Spleen (tissue), 11 donors: ENCODE measurements around the gene PPM1H. TPM values are rescaled to one million over a fixed set of nuclear protein-coding genes. Genes with fewer than 3 reads are reported as not detected.

ENCODE experiments used
- DNase-seq: peaks from one replicate; pipeline ENCODE4 v3.0.0-alpha.2; 2020
- H3K27ac ChIP-seq, 8 donors: fragments of 200-600 bp; sonication (generic) in 7 of 8; 1 replicate in 4 of 8; 2 replicates in 4 of 8; pipeline versions ENCODE4 v1.5.0 to v1.8.0; 2016 to 2021; ENCODE audit warnings: inconsistent platforms in 4 of 8, mild to moderate bottlenecking in 4 of 8, moderate library complexity in 1 of 8
- H3K27me3 ChIP-seq, 7 donors: fragments of 200-600 bp; sonication (generic) in 6 of 7; replicated peaks in 1 of 7; 1 replicate in 4 of 7; 2 replicates in 3 of 7; pipeline versions ENCODE4 v1.5.0 to v1.8.0; 2016 to 2021; ENCODE audit warnings: inconsistent platforms in 3 of 7, mild to moderate bottlenecking in 1 of 7
- H3K36me3 ChIP-seq, 6 donors: fragments of 200-600 bp; sonication (generic) in 5 of 6; 1 replicate in 4 of 6; 2 replicates in 2 of 6; pipeline versions ENCODE4 v1.5.0 to v1.8.0; 2016 to 2021; ENCODE audit warnings: inconsistent platforms in 2 of 6
- H3K4me1 ChIP-seq, 6 donors: fragments of 200-600 bp; sonication (generic) in 5 of 6; 1 replicate in 3 of 6; 2 replicates in 3 of 6; pipeline versions ENCODE4 v1.5.0 to v1.8.0; 2016 to 2021; ENCODE audit warnings: inconsistent platforms in 3 of 6
- H3K4me3 ChIP-seq, 8 donors: fragments of 200-600 bp; sonication (generic) in 7 of 8; 1 replicate in 4 of 8; 2 replicates in 4 of 8; pipeline versions ENCODE4 v1.5.0 to v1.8.0; 2016 to 2021; ENCODE audit warnings: inconsistent platforms in 4 of 8, mild to moderate bottlenecking in 4 of 8, moderate library complexity in 2 of 8
- H3K9me3 ChIP-seq, 8 donors: fragments of 200-600 bp; sonication (generic) in 7 of 8; 1 replicate in 4 of 8; 2 replicates in 4 of 8; pipeline versions ENCODE4 v1.5.0 to v1.8.0; 2016 to 2021; ENCODE audit warnings: inconsistent platforms in 4 of 8
- POLR2A ChIP-seq, 3 donors: fragments of 450-650 bp; IDR thresholded peaks; one replicate each; pipeline ENCODE4 v1.5.1; 2017; ENCODE audit warnings: antibody characterized with exemption in 3 of 3, mild to moderate bottlenecking in 1 of 3
- POLR2AphosphoS5 ChIP-seq, 3 donors: sonication (generic); formaldehyde crosslinking; IDR thresholded peaks; one replicate each; pipeline ENCODE4 v1.5.1; 2017; ENCODE audit warnings: antibody characterized with exemption in 3 of 3
- WGBS, 5 donors: extraction: QIAGEN DNeasy Blood & Tissue Kit in 3 of 5; methylation state at CpG; one replicate each; pipeline versions ENCODE4 v1.1.5 to v1.1.7; 2013 to 2018; 5-methylcytosine and 5-hydroxymethylcytosine counted together
- intact Hi-C: fragments of 100-400 bp; cut with DNase I; formaldehyde crosslinking; loops from one replicate; pipeline ENCODE4 v1.15.0; 2023; ENCODE audit warnings: low total_unique reads
- polyA plus RNA-seq, 3 donors: library from polyadenylated mRNA; stranded (reverse); fragments of 200-250 nt; gene quantifications; one replicate each; pipeline ENCODE4 v1.2.1, GENCODE V29; 2013
- total RNA-seq, 7 donors: library from RNA; depleted of rRNA in 3 of 7; stranded (reverse); fragments of >200 nt in 3 of 7; fragmentation: NEBNext Ultra II Directional in 4 of 7; extraction: Animal tissue kit (Norgen Biotek cat#: 25700) in 4 of 7; gene quantifications; one replicate each; pipeline versions ENCODE4 v1.1.0 to v1.2.1, GENCODE V29; 2016 to 2021
- TF ChIP-seq, protein P1 (sequence below), 11 experiments: fragments of 200-600 bp in 7 of 11; fragments of 450-650 bp in 4 of 11; sonication (generic) in 4 of 11; IDR thresholded peaks in 8 of 11; conservative IDR thresholded peaks in 3 of 11; 1 replicate in 7 of 11; 2 replicates in 4 of 11; pipeline versions ENCODE4 v1.4.0 to v1.8.0; 2016 to 2021; ENCODE audit warnings: antibody characterized with exemption in 11 of 11, inconsistent platforms in 4 of 11, mild to moderate bottlenecking in 1 of 11
- donor health status: healthy with polysubstance abuse.
- donor health status: DM: no; HTN: no; CAD: no; lungs with moderate emphysema.
- donor health status: DM: no; HTN: no; CAD: no.
- donor health status: Bipolar disorder and iron deficiency.
- donor health status: healthy.
- donor health status: DM: no; HTN: no; CAD: no.
- donor health status: DM: yes; HTN: yes; CAD: no.

Gene PPM1H
- total and polyA plus RNA-seq, 10 donors = 0.17 to 3.9 (median 1.9) TPM

DNA sequence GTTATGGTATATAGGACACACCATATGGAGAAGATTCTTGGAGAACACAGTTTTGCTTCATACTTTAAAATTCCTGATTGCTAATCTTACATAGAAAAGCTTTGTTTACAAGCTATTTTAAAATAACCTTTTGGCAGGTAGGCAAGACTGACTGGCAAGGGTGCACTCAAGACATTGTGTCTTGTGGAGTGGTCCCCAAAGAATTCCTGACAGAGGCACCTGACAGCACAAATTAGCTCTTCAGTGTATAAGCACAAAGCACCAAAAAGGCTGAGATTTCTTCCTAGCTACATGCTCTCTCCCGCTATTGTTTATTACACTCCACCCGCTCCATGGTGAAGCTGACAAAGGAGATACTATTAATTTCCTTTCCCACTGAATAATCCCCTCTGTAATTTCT is 329.0 kb downstream of the PPM1H start:
- intact Hi-C loops = no loop called here
- Histone ChIP-seq H3K27me3 (no peaks in the 10 kb centered on the region), H3K9me3 (no peaks in the 10 kb centered on the region), H3K4me1 (peaks cover 0 to 47% (median 32%) of the 10 kb centered on the region in 6 donors), H3K4me3 (peak overlapping the region in 1 of 8 donors; percentile 80), H3K27ac (no peak overlapping the region), H3K36me3 (no peaks in the 10 kb centered on the region)
- DNase-seq = no peak
- TF ChIP-seq, protein P1, sequence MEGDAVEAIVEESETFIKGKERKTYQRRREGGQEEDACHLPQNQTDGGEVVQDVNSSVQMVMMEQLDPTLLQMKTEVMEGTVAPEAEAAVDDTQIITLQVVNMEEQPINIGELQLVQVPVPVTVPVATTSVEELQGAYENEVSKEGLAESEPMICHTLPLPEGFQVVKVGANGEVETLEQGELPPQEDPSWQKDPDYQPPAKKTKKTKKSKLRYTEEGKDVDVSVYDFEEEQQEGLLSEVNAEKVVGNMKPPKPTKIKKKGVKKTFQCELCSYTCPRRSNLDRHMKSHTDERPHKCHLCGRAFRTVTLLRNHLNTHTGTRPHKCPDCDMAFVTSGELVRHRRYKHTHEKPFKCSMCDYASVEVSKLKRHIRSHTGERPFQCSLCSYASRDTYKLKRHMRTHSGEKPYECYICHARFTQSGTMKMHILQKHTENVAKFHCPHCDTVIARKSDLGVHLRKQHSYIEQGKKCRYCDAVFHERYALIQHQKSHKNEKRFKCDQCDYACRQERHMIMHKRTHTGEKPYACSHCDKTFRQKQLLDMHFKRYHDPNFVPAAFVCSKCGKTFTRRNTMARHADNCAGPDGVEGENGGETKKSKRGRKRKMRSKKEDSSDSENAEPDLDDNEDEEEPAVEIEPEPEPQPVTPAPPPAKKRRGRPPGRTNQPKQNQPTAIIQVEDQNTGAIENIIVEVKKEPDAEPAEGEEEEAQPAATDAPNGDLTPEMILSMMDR (IDR thresholded peaks at IDR 0.05 in 8 of 11, conservative IDR thresholded peaks at IDR 0.05 in 3 of 11) = no peak
- TF ChIP-seq POLR2AphosphoS5 (IDR thresholded peaks at IDR 0.05) (no peak), POLR2A (IDR thresholded peaks at IDR 0.05) (no peak)
- WGBS, 5 donors = 96 to 98% (median 96%) methylated on average over 2 of the region's 2 CpGs

- Histone ChIP-seq H3K27ac (peak overlapping the region; percentile 91 to 100 (median 99)), H3K4me3 (peak overlapping the region in 7 of 8 donors; percentile 72 to 92 (median 78)), H3K27me3 (no peaks in the 10 kb centered on the region), H3K36me3 (no peaks in the 10 kb centered on the region), H3K9me3 (no peaks in the 10 kb centered on the region), H3K4me1 (peaks cover 0 to 47% (median 32%) of the 10 kb centered on the region in 6 donors)
- no peak for DNase-seq
- TF ChIP-seq, protein P1 (IDR thresholded peaks at IDR 0.05 in 8 of 11, conservative IDR thresholded peaks at IDR 0.05 in 3 of 11) = no peak
- TF ChIP-seq POLR2AphosphoS5 (IDR thresholded peaks at IDR 0.05) = no peak
- TF ChIP-seq POLR2A (IDR thresholded peaks at IDR 0.05) = no peak
- intact Hi-C loops = no loop called here
- WGBS, 5 donors = 35 to 51% (median 43%) methylated on average over 4 of the region's 4 CpGs
Observed at GRCh38 chr12:62604871-62605270, 330.1 kb downstream of the PPM1H start.

DNA sequence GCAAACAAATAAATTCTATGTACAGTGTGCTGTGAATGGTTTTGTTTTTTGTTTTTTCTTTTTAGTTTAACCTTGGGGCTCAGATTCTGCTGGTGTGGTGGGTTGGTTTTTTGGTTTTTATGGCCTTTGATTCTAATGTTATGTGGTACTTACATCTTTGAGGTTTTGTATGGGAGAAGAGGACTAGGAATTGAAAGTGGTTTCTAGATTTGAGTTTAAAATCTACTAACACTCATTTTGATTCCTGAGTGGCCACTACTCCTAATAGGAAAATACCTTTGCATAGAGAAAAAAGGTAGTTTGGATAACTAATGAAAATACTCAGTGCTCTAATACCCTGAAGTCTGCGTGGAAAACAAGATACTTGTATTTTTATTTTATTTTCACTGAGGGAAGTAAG is 330.6 kb downstream of the PPM1H start:
- TF ChIP-seq POLR2A (IDR thresholded peaks at IDR 0.05) (no peak), POLR2AphosphoS5 (IDR thresholded peaks at IDR 0.05) (no peak)
- TF ChIP-seq, protein P1 (IDR thresholded peaks at IDR 0.05 in 8 of 11, conservative IDR thresholded peaks at IDR 0.05 in 3 of 11) = no peak
- Histone ChIP-seq H3K36me3 (no peaks in the 10 kb centered on the region), H3K27me3 (no peaks in the 10 kb centered on the region), H3K27ac (peak overlapping the region; percentile 91 to 100 (median 99)), H3K4me1 (peaks cover 0 to 47% (median 32%) of the 10 kb centered on the region in 6 donors), H3K9me3 (no peaks in the 10 kb centered on the region), H3K4me3 (peak overlapping the region; percentile 72 to 92 (median 78))
- 49 to 65% (median 58%) methylated on average over 1 of the region's 1 CpG for WGBS, 5 donors
- intact Hi-C loops = no loop called here
- DNase-seq = no peak

DNA sequence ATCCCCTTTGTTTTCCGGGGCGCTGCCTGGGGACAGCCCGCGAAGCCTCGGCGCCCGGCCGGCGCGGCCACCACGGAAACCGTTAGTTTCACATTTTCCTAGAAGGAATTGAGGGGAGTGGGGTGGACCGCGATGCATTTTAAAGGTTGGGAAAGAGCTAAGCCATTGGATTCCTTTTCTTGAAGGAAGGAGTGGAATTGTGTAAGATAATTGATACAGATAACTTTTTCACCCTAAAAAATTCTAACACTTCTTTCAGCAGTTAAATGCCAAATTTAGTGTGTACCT is 331.2 kb downstream of the PPM1H start:
- no peak for DNase-seq
- Histone ChIP-seq H3K9me3 (no peaks in the 10 kb centered on the region), H3K4me3 (peak overlapping the region; percentile 72 to 92 (median 78)), H3K36me3 (no peaks in the 10 kb centered on the region), H3K27me3 (no peaks in the 10 kb centered on the region), H3K27ac (peak overlapping the region; percentile 91 to 100 (median 99)), H3K4me1 (peaks cover 0 to 47% (median 32%) of the 10 kb centered on the region in 6 donors)
- 0 to 1% (median 0%) methylated on average over 14 of the region's 14 CpGs for WGBS, 5 donors
- intact Hi-C loops = no loop called here
- TF ChIP-seq POLR2AphosphoS5 (IDR thresholded peaks at IDR 0.05) (no peak), POLR2A (IDR thresholded peaks at IDR 0.05) (no peak)
- TF ChIP-seq, protein P1 (IDR thresholded peaks at IDR 0.05 in 8 of 11, conservative IDR thresholded peaks at IDR 0.05 in 3 of 11) = no peak
